Midbrain (tissue), 1 donor: ENCODE data around the gene POLG.
"Not testable (repeated sequence)": the region's sequence is repeated elsewhere in the genome, so short reads cannot be mapped to it uniquely, and the experiment has no call there.

ENCODE experiments used
- DNase-seq: peaks from one replicate; lab custom pipeline; 2025; lab: John Stamatoyannopoulos, UW

The POLG gene

DNA sequence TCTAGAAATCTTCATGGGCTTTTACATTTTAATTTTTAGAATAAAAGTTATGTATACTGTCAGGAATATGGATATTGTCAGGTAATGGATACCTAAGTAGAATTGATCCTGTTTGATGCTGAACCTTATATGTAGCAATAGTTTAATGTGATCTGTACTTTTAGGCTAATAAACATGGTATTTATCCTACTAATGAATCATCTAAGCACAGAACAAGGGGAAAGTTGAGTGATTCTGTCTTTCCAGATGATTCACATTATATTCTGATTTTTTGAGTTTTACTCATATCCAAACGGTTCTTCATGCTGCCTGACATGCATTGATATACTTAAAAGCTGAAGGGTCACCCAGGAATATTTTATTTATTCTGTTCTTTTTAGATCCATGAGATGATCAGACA lies 56.3 kb downstream of the POLG start:
- no peak for DNase-seq

DNA sequence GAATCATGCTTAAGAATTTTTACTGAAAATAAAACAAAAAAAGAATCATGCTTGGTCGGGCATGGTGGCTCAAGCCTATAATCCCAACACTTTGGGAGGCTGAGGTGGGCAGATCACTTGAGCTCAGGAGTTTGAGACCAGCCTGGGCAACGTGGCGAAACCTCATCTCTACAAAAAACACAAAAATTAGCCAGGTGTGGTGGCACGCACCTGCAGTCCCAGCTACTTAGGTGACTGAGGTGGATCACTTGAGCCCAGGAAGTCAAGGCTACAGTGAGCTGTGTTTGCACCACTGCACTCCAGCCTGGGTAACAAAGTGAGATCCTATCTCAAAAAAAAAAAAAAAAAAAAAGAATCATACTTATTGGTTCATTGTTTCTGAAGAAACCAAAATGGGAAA lies 57.3 kb downstream of the POLG start:
- DNase-seq, result not testable (repeated sequence)
